TTC549 (cell line): ENCODE measurements around the gene QRFP.
"Not testable (repeated sequence)": the region's sequence is repeated elsewhere in the genome, so short reads cannot be mapped to it uniquely, and the experiment has no call there.

Experiments
- FAIRE-seq: peaks from 2 replicates; lab custom pipeline; 2012; peaks lifted over from hg19 to GRCh38; lab: Jason Lieb, UNC

Gene QRFP

GRCh38 chr9:130871395-130872062 lies 25.1 kb downstream of the QRFP start:
- FAIRE-seq, result no peak

DNA sequence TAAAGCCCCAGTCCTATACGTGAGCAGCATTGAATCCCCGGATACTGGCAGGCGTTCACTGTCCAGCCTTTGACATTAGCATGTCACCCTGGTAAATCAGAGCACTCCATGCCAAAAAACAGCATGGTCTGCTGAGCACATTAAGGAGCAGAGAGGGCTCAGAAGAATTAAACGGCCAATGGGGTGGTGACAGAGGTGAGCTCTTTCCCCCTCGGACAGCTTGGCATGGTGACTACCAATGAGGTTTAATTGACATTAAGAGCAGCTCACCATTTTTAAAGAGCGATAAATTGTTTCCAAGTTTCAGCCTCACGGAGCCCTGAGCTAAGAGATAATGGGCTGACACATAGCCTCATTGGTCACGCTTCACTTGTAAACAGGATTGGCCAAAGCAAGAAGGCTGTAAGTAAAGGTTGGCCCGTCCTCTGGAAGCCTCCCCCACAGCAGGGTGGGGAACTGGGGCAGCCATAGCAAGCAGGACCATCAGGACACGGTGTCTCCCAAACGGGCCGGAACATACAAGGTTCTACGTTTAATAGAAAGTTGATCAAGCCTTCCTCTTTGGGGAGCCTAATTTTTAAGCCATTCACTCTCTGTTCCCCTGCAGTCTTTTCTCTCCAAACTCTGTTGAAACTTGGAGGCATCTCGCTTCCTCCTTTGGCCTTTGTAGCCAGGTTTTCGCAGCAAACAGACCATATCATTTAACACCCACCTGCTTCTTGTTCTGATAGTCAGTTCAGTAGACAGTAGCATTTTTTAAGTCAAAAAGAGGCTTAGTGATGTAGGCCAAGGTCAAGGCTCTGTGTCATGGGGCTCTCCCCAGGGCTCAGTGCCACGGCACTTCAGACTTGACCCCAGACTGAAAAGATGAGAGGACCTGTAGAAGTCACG lies 25.9 kb downstream of the QRFP start:
- FAIRE-seq, result no peak

DNA sequence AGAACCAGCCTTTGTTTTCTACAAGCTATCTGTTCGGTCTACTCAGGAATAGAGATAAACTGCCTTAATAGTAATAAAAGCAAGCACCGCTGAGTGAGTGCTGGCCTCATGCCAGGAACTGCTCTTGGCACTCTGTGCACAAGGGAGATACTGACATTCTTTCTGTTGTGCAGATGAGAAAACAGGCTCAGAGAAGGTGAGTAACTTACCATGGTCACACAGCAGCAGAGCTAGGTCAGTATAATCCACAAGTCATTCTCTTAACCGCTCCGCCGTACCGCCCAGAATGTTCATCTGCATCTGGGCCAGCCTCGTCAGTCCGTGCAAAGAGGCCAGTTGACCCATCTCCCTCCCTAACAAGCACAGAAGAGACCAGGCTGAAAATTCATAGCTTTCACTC lies 27.4 kb downstream of the QRFP start:
- no peak for FAIRE-seq

DNA sequence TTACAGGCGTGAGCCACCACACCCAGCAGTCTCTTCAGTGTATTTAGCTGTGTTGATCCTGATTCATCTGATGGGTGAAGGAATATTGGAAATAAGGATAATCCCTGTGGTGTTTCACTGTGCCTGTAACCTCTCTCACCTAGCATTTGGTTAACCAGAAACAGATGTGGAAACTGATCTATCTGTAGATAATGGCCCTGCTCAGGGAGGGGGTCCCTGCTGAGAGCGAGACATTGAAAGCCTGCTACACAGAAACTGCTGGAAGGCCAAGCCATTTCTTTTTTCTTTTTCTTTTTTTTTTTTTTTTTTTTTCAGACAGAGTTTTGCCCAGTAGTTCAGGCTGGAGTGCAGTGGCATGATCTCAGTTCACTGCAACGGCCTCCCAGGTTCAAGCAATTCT lies 28.4 kb downstream of the QRFP start:
- no peak for FAIRE-seq

DNA sequence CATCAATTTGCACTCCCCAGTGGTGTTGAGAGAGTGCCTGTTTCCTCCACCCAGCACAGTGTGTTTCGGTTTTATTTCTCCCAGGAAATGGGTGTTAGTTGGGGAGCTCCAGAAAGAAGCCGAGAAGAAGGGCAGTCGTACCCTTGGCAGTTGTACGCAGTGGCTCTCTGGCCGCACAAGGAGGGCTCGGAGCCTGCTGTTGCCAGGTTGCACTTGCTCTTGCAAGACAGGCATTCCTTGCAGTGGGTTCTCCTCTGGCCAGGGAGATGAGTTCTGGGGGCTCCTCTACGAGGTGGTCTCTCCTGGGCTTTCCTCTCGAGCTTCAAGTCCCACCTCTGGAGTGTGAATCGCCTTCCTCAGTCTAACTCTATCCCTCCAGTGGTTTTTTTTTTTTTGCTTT lies 29.1 kb downstream of the QRFP start:
- FAIRE-seq, result no peak

- no peak for FAIRE-seq
Measured at GRCh38 chr9:130866474-130866965, 30.1 kb downstream of the QRFP start.

- no peak for FAIRE-seq
Measured at GRCh38 chr9:130865921-130866320, 30.7 kb downstream of the QRFP start.

GRCh38 chr9:130864541-130864940 lies 32.1 kb downstream of the QRFP start:
- FAIRE-seq, result no peak

DNA sequence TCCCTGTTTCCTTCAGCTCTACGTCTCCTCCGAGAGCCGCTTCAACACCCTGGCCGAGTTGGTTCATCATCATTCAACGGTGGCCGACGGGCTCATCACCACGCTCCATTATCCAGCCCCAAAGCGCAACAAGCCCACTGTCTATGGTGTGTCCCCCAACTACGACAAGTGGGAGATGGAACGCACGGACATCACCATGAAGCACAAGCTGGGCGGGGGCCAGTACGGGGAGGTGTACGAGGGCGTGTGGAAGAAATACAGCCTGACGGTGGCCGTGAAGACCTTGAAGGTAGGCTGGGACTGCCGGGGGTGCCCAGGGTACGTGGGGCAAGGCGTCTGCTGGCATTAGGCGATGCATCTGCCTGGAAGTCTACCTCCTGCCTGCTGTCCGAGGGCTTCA lies 33.9 kb downstream of the QRFP start:
- no peak for FAIRE-seq

GRCh38 chr9:130862217-130862616 lies 34.4 kb downstream of the QRFP start:
- FAIRE-seq, result no peak

DNA sequence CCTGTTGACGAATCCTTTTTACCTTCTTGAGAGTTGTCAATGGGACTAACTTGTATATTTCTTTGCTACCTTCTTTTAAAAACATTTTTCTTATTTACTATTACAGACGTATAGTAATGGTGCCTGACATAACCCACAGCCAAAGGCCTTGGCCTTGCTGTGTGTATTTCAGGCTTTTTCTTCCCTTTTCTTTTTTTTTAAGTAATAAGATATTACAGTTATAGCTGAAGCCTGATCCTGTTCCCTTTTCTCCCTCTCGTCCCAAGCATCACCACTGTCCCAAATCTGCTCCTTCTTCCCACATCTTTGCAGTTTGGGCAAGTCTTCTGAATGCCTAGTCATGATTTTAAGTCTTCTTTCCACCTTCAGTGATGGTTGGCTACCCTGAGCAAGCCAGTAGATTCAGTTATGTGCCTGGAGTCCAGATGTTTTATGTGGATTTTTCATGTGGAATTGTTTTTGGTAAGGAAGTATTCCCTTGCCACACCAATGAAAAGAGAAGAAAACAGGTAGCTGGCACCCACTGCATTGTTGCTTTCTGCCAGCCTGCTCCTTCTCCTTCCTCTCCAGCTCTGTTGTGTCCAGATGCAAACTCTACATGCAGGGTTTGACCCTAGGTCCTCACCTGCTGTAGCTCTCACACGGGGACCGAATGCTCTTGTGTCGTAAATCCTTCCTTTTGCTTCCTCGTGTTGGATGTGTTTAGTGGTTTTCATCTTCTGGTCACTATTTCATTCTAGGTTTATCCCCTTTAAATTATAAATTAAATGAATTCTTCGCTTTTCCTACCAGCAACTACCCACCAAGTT lies 35.0 kb downstream of the QRFP start:
- FAIRE-seq, result no peak

DNA sequence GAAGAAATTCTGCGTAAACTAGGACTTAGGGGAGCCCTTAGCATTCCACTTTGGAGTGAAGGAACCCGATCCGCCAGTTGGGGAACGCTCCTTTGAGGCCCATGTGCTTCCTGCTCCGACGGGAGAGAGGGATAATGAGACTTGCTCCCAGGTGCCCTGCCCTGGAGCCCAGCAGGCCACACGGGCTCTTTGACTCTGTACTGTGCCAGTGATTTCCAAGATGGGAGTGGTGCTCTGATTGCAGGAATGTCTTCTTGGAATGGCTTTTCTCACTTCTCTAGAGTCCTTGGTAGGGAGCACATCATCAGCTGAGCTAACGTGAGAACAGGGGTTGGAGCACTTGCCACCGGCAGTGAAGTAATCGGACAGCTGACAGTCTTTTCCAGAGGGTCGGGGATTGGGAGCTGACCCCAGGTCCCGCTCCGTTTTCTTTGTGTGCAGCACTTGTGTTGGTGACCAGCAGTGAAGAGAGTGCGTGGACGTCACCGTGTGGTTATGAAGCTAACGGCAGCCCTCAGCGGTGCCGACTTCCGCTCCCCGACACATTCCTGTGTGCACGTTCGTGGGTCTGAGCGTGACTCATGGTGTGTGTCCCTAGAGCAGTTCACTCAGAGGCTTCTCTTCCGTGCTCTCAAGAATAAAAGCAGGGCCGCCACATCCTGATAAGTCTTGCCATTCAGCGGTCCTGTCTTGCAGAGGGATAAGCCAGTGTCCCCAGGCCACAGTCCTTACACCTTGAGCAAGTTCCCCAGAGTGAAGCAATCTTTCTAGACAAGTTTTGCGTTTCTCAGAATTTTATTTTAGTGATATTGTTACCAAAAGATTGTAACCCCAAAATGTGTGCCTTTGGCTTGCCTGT lies 35.9 kb downstream of the QRFP start:
- FAIRE-seq, result no peak

- no peak for FAIRE-seq
Measured at GRCh38 chr9:130858739-130859705, 37.6 kb downstream of the QRFP start.

DNA sequence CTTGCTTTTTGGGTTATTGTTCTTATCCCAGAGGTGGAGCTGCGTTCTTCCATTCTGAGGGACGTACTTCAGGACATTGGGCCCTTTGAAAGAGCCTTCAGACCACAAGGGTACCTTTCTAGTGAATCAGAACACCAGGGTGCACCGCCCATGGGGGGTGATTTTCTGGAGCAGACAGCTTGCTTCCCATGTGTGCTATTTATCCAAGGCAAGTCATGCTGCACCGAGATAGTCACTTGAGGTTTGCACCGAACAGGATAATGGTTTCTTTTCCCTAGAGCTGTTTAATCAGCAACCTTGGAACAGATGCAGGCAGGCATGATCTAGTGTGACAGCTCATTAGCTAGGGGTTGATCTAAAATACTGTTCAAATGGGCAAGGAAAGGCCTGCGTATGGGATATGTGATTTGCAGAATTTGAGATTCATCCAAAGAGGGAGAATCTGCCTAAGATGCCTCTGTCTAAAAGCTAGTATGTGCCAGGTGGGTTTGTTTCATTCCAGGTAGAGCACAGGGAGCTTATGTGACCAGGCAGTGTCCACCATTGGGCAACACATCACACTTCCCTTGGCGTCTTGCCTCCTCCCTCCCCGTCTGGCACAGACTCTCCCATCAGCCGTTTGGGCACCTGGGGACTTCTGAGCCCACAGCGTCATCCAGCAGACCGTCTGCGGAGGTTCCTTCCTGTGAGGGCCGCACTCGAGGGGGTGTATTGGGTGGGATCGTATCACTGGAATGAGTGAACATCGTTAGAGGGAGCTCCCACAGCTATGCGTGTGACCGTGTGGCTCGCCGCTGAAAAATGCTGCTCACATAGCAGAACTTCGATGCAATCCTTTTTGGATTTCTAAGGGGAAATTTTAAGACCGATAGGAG lies 38.5 kb downstream of the QRFP start:
- FAIRE-seq, result no peak

GRCh38 chr9:130856474-130856873 lies 40.1 kb downstream of the QRFP start:
- FAIRE-seq, result no peak

DNA sequence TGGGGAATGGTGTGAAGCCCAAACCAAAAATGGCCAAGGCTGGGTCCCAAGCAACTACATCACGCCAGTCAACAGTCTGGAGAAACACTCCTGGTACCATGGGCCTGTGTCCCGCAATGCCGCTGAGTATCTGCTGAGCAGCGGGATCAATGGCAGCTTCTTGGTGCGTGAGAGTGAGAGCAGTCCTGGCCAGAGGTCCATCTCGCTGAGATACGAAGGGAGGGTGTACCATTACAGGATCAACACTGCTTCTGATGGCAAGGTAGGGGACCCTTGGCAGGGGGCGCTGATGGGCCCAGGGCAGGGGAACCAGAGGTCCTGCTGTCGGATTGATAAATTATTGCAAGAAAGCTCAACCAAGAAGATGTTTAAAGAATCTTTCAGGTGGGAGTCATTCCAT lies 41.8 kb downstream of the QRFP start:
- FAIRE-seq, result no peak

DNA sequence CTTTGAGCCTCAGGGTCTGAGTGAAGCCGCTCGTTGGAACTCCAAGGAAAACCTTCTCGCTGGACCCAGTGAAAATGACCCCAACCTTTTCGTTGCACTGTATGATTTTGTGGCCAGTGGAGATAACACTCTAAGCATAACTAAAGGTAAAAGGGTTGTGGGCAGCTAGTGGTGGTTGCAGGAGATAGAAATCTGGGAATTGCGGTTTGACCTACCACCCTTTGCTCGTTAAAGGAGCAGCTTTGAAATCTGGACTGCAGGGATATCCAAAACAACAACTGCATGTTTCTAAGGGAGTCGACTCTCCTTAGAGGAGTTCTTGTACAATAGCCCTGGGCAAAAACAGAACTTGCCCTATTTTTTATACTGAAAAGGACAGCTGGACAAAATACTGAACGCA lies 42.5 kb downstream of the QRFP start:
- no peak for FAIRE-seq

DNA sequence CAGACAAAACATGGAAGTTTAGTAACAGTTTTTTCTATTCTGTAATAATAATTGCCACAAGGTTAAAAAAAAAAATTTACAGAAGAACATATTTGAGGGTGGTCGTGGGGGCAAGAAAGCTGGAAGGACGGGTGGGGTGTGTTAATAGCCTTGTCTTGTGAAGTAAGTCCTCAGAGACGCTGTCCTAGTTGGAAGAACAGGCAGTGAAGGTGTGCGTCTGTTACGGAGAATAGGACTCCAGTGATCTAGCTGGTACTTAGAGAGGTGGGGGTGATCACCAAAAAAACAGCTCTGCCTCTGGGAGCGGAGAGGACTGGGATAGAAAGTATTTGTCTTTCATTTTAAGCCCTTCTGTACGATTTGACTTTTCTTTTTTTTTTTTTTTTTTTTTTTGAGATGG lies 43.8 kb downstream of the QRFP start:
- no peak for FAIRE-seq

DNA sequence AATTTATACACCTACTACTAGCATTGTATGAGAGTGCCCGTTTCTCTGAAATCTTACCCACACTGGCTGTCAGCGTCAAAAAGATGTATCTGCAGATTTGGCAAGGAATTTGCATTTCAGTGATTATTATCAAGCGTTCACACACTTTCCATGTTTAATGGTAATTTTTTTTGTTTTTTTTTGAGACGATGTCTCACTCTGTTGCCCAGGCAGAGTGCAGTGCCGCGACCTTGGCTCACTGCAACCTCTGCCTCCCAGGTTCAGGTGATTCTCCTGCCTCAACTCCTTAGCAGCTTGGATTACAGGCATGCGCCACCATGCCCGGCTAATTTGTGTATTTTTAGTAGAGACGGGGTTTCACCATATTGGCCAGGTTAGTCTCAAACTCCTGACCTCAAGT lies 47.3 kb downstream of the QRFP start:
- no peak for FAIRE-seq

- FAIRE-seq, result not testable (repeated sequence)
Measured at GRCh38 chr9:130848514-130848913, 48.1 kb downstream of the QRFP start.
